ENCODE data around the gene DCTN5. TPM values are rescaled to one million over a fixed set of nuclear protein-coding genes. Genes with fewer than 3 reads are reported as not detected.
"Not testable (repeated sequence)": the region's sequence is repeated elsewhere in the genome, so short reads cannot be mapped to it uniquely, and the experiment has no call there.

Gene DCTN5
- total RNA-seq, 2 experiments from 2014 or later: 55.6 to 56.1 TPM

DNA sequence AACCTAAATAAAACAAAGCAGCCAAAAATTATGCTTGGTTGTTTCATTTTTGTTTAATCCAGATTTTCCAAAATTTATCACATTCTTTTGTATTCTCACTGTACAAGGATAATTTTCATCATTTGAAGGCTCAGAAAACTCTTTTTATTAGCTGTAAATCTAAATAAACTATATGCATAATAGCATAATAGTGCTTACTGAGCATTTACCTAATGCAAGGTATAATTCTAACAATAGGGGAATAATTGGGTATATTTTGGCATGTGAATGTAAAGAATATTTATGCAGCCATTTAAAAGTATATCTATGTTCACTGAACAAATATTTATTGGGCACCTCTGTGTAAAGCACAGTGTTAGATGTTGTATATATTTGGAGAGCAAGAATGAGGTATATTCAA lies 17.2 kb upstream of the DCTN5 start:
- intact Hi-C loops (cut with micrococcal nuclease): no loop called here
- POLR2A ChIA-PET: no interaction called here
- peaks cover 42% of the 10 kb centered on the region for H3K36me3 Mint-ChIP-seq

GRCh38 chr16:23629516-23629915 lies 11.8 kb upstream of the DCTN5 start:
- Mint-ChIP-seq H3K27me3 (no peaks in the 10 kb centered on the region), H3K27ac (no peak overlapping the region), H3K36me3 (peaks cover 36% of the 10 kb centered on the region), H3K4me3 (no peak overlapping the region), H3K9me3 (no peaks in the 10 kb centered on the region), H3K4me1 (ENCODE audit: low read depth) (peaks cover 5% of the 10 kb centered on the region)
- intact Hi-C loops (cut with micrococcal nuclease): no loop called here
- POLR2A ChIA-PET: no interaction called here
- CTCF ChIA-PET: interaction anchor here (0.6 kb wide), 1 partner anchor 98 kb away, joined by 4 read pairs; no protein-coding TSS in a partner anchor
- no peak for DNase-seq

More for the DNA sequence above, 17.2 kb upstream of the DCTN5 start:
- Mint-ChIP-seq H3K9me3 (no peaks in the 10 kb centered on the region), H3K27ac (no peak overlapping the region), H3K4me3 (no peak overlapping the region), H3K27me3 (no peaks in the 10 kb centered on the region), H3K4me1 (ENCODE audit: low read depth) (no peaks in the 10 kb centered on the region)
- DNase-seq: no peak
- CTCF ChIA-PET: no interaction called here

DNA sequence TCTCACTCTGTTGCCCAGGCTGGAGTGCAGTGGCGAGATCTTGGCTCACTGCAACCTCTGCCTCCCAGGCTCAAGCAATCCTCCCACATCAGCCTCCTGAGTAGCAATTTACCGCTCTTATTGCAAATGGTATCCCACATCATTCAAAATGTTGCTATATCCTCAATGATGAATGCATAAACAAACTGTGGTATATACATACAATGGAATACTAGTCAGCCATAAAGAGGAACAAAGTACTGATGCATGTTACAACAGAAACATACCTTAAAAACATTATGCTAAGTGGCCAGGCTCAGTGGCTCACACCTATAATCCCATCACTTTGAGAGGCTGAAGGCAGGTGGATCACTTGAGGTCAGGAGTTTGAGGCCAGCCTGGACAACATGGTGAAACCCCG lies 9.4 kb upstream of the DCTN5 start:
- intact Hi-C loops (cut with micrococcal nuclease); H3K9me3 Mint-ChIP-seq; H3K4me1 Mint-ChIP-seq (ENCODE audit: low read depth); H3K27ac Mint-ChIP-seq; H3K4me3 Mint-ChIP-seq; H3K27me3 Mint-ChIP-seq; DNase-seq; POLR2A ChIA-PET; CTCF ChIA-PET: not testable (repeated sequence)
- peaks cover 44% of the 10 kb centered on the region for H3K36me3 Mint-ChIP-seq

DNA sequence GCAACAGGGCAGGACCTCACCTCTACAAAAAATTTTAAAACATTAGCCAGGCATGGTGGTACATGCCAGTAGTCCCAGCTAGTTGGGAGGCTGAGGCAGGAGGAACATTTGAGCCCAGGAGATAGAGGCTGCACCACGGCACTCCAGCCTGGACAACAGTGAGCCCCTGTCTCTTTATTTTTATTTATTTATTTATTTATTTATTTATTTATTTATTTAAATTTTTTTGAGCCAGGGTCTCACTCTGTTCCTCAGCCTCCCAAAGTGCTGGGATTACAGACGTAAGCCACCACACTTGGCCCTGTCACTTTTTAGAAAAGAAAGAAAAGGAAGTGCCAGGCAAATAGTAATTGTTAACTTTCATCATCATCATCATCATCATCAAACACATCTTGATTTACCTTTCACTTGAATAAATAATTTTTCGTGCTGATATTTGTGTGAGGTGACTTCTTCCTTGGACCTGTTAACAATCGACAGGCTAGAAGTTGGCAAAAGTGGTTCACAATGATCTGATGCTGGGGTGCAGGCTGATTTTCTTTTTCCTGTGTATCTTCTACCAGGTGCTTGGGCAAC lies 6.7 kb upstream of the DCTN5 start:
- H3K36me3 Mint-ChIP-seq: peaks cover 37% of the 10 kb centered on the region
- ChIA-PET POLR2A (no interaction called here), CTCF (no interaction called here)

GRCh38 chr16:23635958-23636357 lies 5.3 kb upstream of the DCTN5 start:
- H3K27me3 Mint-ChIP-seq: no peaks in the 10 kb centered on the region
- H3K9me3 Mint-ChIP-seq: no peaks in the 10 kb centered on the region
- DNase-seq: no peak
- peaks cover 14% of the 10 kb centered on the region for H3K4me1 Mint-ChIP-seq (ENCODE audit: low read depth)
- ChIA-PET POLR2A (no interaction called here), CTCF (no interaction called here)
- H3K36me3 Mint-ChIP-seq: peaks cover 31% of the 10 kb centered on the region
- H3K27ac Mint-ChIP-seq: no peak overlapping the region
- no peak overlapping the region for H3K4me3 Mint-ChIP-seq
- intact Hi-C loops (cut with micrococcal nuclease): no loop called here

More for the DNA sequence above, 6.7 kb upstream of the DCTN5 start:
- DNase-seq: no peak
- no peaks in the 10 kb centered on the region for H3K9me3 Mint-ChIP-seq
- intact Hi-C loops (cut with micrococcal nuclease): no loop called here
- no peaks in the 10 kb centered on the region for H3K27me3 Mint-ChIP-seq
- peaks cover 8% of the 10 kb centered on the region for H3K4me1 Mint-ChIP-seq (ENCODE audit: low read depth)
- no peak overlapping the region for H3K4me3 Mint-ChIP-seq
- H3K27ac Mint-ChIP-seq: no peak overlapping the region

DNA sequence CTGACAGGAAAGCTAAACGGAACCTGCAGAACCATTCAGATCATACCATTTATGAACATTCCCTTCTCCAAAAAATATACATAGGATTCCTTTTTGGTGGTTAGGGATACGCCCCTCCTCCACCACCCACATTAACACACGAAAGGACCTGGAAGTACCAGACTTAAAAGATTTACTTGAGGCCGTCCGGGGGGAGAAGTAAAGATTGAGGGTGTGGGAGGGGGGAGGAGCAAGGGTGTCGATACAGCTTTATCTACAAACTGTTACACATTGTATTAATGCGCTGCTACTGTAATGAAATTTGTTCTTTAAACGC lies 693 bp upstream of the DCTN5 start:
- ChIA-PET POLR2A (interaction anchor here (1.3 to 2.0 kb wide), 2 partner anchors 39 to 83 kb away, joined by 6 to 9 read pairs; partner anchors contain the start of genes EARS2, PLK1 and UBFD1), CTCF (interaction anchor here (1.1 to 1.6 kb wide), 3 partner anchors 44 to 162 kb away, joined by 3 to 7 read pairs (median 3); partner anchors contain the start of genes EARS2 and UBFD1)
- H3K9me3 Mint-ChIP-seq: no peaks in the 10 kb centered on the region
- no peak for DNase-seq
- H3K36me3 Mint-ChIP-seq: peaks cover 27% of the 10 kb centered on the region
- peak overlapping the region; percentile 99 for H3K4me3 Mint-ChIP-seq
- no peaks in the 10 kb centered on the region for H3K27me3 Mint-ChIP-seq
- peak overlapping the region; percentile 81 for H3K27ac Mint-ChIP-seq
- intact Hi-C loops (cut with micrococcal nuclease): loop anchor here (2.0 to 10.0 kb wide), 2 partner anchors 38 to 136 kb away; partner anchors contain the start of gene PLK1
- H3K4me1 Mint-ChIP-seq (ENCODE audit: low read depth): peaks cover 21% of the 10 kb centered on the region

- Mint-ChIP-seq H3K9me3 (no peaks in the 10 kb centered on the region), H3K4me3 (peak overlapping the region; percentile 99), H3K27ac (peak overlapping the region; percentile 94), H3K36me3 (peaks cover 32% of the 10 kb centered on the region), H3K4me1 (ENCODE audit: low read depth) (peaks cover 32% of the 10 kb centered on the region), H3K27me3 (no peaks in the 10 kb centered on the region)
- no peak for DNase-seq
- POLR2A ChIA-PET: interaction anchor here (1.2 to 2.0 kb wide), 2 partner anchors 47 to 85 kb away, joined by 3 to 6 read pairs; partner anchors contain the start of genes EARS2 and UBFD1
- CTCF ChIA-PET: interaction anchor here (1.0 to 1.1 kb wide), 2 partner anchors 45 to 85 kb away, joined by 3 to 4 read pairs; no protein-coding TSS in a partner anchor
- intact Hi-C loops (cut with micrococcal nuclease): loop anchor here (10.0 kb wide), 1 partner anchor 138 kb away; no protein-coding TSS in a partner anchor
These were observed 1.0 kb downstream of the DCTN5 start for GRCh38 chr16:23642246-23642774.

DNA sequence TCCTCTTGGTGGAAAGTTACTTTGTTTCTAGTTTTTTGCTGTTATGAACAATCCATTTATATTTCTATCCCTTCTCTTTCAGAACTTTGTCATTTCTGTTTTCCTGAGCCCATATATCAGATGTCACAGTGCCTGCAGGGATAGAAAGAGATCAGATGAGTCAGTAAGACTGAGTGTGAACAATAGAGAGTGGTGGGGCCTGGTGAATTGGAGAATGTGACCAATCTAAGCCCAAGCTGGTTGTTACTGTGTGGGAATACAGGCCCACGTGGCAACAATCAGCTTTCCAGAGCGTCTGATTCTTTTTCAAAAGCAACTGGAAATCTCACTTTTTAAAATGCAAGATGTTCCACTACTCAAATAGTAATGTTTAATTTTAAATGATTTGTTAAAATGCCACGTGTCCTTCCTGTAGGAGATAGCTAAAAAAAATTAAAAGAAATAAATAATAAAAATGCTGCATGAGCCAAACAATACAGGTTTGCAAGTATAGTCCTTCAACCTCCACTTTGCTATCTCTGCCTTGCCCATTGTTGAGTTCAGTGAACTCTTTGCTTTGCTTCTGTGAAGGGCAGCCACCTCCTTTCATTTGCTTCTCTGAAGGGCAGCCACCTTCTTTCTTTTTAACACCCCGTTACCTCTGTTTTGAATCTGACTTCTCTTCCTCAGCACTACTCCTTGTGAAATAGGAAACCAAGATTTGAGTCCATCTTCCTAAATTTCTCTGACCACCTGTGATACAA lies 9.6 kb downstream of the DCTN5 start:
- Mint-ChIP-seq H3K36me3 (peaks cover 46% of the 10 kb centered on the region), H3K27ac (peak overlapping the region; percentile 67), H3K9me3 (no peaks in the 10 kb centered on the region), H3K4me1 (ENCODE audit: low read depth) (peaks cover 37% of the 10 kb centered on the region), H3K4me3 (no peak overlapping the region), H3K27me3 (no peaks in the 10 kb centered on the region)
- ChIA-PET CTCF (interaction anchor here (1.1 kb wide), 1 partner anchor 29 kb away, joined by 3 read pairs; no protein-coding TSS in a partner anchor), POLR2A (interaction anchor here (1.2 to 1.4 kb wide), 2 partner anchors 19 to 27 kb away, joined by 3 to 5 read pairs; partner anchors contain the start of gene PLK1)
- DNase-seq: peak; percentile 34
- intact Hi-C loops (cut with micrococcal nuclease): no loop called here

GRCh38 chr16:23651943-23652468 lies 10.7 kb downstream of the DCTN5 start:
- ChIA-PET POLR2A (no interaction called here), CTCF (interaction anchor here (0.7 kb wide), 1 partner anchor 77 kb away, joined by 3 read pairs; no protein-coding TSS in a partner anchor)
- Mint-ChIP-seq H3K36me3 (peaks cover 38% of the 10 kb centered on the region), H3K27me3 (no peaks in the 10 kb centered on the region), H3K27ac (peak overlapping the region; percentile 62), H3K9me3 (no peaks in the 10 kb centered on the region), H3K4me1 (ENCODE audit: low read depth) (peaks cover 29% of the 10 kb centered on the region), H3K4me3 (no peak overlapping the region)
- peak; percentile 21 for DNase-seq
- intact Hi-C loops (cut with micrococcal nuclease): loop anchor here (1.0 kb wide), 1 partner anchor 18 kb away; no protein-coding TSS in a partner anchor

- ChIA-PET CTCF (no interaction called here), POLR2A (interaction anchor here (0.6 kb wide), 1 partner anchor 14 kb away, joined by 3 read pairs; no protein-coding TSS in a partner anchor)
- Mint-ChIP-seq H3K9me3 (no peaks in the 10 kb centered on the region), H3K4me1 (ENCODE audit: low read depth) (peaks cover 11% of the 10 kb centered on the region), H3K4me3 (no peak overlapping the region), H3K27ac (no peak overlapping the region), H3K27me3 (no peaks in the 10 kb centered on the region), H3K36me3 (peaks cover 76% of the 10 kb centered on the region)
- intact Hi-C loops (cut with micrococcal nuclease): no loop called here
- no peak for DNase-seq
These were observed 22.7 kb downstream of the DCTN5 start for GRCh38 chr16:23663918-23664317.

DNA sequence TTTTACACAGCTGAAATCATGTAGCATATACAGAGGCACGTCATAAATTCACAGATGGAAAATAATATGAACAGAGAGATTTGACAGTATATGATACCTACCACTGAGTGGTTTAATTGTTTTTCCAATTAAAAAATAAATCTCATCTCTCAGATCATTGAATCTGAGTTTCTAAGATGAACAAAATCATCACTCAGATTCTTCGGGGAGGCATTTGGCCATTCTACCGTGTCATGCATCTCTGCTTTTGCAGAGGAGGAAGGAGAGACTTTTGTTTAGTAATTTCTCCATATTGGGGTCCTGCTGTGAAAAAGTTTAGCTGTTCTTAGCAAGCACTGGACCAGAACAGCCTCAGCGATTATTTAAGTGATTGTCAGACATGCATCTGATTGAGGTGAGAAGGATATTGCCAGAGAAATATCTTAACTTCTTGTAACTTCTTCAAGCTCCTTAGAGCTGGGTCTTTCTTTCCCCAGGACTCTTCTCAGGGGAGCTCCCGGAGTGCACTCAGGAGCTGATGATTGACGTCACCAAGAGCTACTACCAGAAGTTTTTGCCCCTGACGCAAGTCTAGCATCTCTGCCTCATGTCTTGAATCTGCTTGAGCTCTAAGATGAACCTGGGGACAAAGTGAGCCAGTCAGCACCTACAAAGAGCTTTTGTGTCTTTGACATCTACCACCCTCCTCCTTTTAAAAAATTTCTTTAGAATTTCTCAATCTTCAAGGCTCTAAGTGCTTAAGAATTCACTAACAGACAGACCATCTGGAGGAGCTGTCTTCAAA lies 25.5 kb downstream of the DCTN5 start:
- CTCF ChIA-PET: no interaction called here
- Mint-ChIP-seq H3K36me3 (peaks cover 68% of the 10 kb centered on the region), H3K27me3 (no peaks in the 10 kb centered on the region), H3K27ac (no peak overlapping the region), H3K9me3 (no peaks in the 10 kb centered on the region), H3K4me1 (ENCODE audit: low read depth) (peaks cover 26% of the 10 kb centered on the region), H3K4me3 (no peak overlapping the region)
- intact Hi-C loops (cut with micrococcal nuclease): no loop called here
- POLR2A ChIA-PET: no interaction called here
- DNase-seq: no peak

Measured in activated CD4-positive, alpha-beta memory T cell treated with anti-CD3 and anti-CD28 coated beads for 36 hours (primary cell).